Measurements from ENCODE around the gene CGN.
"Not testable (repeated sequence)": the region's sequence is repeated elsewhere in the genome, so short reads cannot be mapped to it uniquely, and the experiment has no call there.

CGN gene

DNA sequence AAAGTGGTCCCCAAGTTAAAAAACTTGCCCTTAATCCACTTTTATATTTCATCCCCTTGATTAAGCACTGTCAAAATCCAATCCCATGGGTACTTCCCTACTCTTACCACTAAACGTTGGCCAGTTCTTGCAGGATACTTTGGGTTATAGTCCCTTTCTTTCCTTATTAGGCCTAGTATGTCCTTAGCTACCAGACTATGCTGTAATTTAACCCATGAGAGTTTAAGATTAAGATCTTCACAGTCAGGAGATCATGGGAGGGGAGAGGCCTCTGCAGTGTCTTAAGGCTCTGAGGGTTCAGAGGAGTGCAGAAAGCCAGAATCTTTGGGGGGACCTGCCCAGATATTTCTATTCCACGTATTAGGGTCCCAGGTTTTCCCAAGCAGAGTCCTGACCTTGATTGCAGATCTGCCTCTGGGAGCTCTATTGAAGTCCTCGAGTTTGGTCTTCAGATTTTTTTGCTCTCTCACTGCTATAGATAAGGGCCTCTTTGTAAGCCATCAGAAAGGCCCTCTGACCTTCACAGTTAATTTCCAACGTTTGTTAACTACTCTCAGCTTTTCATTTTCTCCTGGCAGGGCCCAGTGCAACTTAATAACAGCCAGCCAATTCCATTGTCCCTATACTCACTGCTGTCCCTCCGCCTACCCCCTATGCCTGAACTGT lies 9.0 kb upstream of the CGN start:
- DNase-seq: no peak

- DNase-seq: no peak
Observed at GRCh38 chr1:151502859-151503780, 8.1 kb upstream of the CGN start.

DNA sequence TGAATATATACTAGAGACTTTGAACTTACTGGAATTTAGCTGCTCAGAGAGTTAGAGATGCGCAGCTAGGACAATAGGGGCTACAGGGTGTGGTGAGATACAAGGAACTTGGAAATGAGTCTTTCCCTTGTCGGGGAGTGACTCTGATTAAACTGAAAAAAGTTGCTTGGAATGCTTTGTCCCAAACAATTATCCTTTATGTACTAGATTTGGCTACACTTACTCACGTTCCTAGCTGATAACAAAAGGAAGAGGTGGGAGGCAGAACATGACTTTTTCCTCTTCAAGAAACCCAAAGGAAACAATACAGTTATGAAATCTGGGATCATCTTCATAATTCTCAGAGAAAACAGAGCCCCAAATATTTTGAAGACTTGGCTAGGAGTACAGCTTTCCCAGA lies 6.9 kb upstream of the CGN start:
- DNase-seq: no peak

GRCh38 chr1:151504759-151505158 lies 6.4 kb upstream of the CGN start:
- DNase-seq: no peak

DNA sequence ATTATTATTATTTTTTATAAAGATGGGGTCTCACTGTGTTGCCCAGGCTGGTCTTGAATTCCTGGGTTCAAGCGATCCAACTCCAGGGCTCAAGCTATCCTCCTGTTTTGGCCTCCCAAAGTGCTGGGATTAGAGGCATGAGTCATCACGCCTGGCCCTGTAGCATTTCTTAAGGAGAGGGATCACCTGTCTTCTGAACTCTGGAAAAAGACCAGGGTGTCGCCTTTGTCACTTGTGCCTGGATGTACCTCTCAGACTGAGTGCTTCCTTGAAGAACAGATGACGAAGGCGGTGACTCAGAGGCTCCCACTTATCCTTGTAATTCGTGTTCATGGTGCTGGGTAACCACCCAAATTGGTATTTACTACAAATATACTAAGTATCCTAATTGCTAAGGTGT lies 2.4 kb upstream of the CGN start:
- DNase-seq: no peak

DNA sequence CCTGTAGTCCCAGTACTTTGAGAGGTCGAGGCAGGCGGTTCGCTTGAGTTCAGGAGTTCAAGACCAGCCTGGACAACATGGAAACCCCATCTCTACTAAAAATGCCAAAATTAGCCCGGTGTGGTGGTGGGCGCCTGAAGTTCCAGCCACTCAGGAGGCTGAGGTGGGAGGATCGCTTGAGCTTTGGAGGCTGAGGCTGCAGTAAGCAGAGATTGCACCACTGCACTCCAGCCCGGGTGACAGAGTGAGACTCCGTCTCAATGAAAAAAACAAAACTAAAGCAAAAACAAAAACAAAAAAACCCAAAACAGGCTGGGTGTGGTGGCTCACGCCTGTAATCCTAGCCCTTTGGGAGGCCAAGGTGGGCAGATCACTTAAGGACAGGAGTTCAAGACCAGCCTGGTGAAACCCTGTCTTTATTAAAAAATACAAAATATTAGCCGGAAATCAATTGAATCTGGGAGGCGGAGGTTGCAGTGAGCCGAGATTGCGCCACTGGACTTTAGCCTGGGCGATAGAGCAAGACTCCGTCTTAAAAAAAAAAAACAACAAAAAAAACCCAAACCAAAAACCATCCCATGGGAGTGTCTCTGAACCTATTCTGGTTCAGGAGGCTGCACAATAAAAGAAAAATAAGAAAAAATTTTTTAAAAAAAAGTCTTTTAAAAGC lies 1.7 kb upstream of the CGN start:
- no peak for DNase-seq

GRCh38 chr1:151510020-151510405 lies 1.2 kb upstream of the CGN start:
- DNase-seq: peak; percentile 28

DNA sequence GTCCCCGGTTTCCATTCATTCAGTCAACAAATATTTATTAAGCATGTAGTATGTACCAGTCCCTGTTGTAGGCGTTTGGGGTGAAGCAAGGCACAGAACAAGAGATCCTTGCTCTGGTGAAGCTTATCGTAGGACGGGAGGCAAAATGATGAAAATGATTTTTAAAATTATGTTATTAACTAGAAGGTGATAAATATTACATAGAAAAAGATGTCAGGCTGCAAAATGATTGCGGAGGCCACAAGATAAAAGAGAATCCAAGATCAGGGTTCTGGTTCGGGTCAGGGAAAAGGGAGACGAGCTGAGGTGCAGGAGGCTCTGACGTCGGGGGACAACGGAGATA lies 602 bp upstream of the CGN start:
- no peak for DNase-seq

DNA sequence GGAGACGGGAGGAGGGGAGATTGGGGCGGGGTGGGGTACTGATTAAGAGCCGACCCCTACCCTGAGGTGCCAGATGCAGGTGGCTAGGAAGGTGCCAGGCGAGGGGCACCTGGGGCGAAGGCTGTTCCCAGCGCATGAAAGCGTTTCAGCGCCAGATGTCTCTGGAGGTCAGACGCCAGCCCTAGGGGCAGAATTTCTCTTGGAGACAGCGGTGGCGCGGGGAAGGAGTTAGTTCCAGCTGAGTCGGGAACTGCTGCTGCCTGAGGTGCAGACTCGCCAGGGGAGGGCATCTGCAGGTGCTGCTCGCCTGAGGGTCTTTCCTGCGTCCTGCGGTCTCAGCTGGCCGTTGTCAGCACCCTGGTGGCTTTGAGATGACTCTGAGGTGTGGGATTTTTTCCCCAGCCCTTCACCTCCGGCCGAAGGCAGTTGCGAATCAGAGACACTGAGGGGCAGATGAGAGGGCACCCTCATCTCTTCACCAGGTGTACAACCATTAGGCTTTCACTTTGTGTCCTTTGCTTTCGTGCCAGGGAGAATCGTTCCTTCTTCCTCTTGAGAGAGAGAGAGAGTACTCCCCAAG lies 539 bp downstream of the CGN start:
- DNase-seq: no peak

- DNase-seq: no peak
Observed at GRCh38 chr1:151512326-151512725, 1.1 kb downstream of the CGN start.

DNA sequence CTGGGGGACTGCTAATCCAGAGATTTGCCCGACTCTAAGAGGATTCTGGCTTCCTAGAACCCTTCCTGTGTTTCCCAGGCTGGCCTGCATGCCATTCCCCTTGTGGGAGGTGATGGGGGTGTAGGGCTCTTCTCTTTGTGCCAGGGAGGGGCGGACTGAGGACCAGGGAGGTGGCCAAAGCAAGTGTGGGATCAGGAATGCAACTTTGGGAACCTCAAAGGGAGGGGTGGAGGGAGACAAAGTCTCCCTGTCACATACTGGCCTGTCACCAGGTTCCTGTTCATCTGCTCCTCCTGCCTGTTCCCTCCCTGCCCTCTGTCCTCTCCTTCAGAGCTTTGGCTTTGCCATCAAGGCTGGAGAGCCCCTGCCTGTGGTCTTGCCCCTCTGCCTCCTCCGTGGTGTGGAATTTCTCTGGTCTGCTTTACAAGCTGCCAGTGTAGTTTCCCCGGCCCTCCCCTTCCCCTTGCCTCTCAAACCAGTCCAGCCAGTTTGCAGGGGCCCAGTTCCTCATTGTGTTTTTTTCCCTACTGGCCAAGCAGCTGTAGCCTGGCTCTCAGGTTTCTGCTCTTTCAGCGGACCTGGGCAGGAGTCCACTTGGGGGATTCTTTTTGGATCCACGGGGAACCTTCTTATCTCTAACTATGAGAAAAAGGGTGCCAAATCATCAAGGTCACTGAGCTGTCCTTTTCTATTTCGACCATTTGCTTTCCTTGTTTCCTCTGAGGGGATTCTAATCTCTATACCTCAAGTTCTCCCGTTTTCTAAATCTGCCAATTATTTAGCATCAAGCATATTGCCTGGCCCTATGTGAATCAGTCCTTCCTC lies 1.8 kb downstream of the CGN start:
- peak; percentile 28 for DNase-seq

GRCh38 chr1:151513626-151514121 lies 2.5 kb downstream of the CGN start:
- no peak for DNase-seq

GRCh38 chr1:151514366-151514765 lies 3.2 kb downstream of the CGN start:
- no peak for DNase-seq

DNA sequence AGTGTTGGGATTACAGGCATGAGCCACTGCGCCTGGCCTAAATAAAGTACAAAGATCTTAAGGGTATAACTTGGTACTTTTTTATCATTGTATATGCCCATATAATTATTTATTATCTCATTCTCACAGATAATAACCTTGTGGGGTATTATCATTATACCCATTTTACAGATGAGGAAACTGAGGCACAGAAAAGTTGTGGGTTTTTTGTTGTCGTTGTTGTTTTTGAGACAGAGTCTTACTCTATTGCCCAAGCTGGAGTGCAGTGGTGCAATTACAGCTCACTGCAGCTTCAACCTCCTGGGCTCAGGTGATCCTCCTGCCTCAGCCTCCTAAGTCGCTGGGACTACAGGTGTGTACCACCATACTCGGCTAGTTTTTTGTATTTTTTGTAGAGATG lies 4.1 kb downstream of the CGN start:
- no peak for DNase-seq

- no peak for DNase-seq
Observed at GRCh38 chr1:151516031-151516511, 4.9 kb downstream of the CGN start.

GRCh38 chr1:151518431-151518830 lies 7.2 kb downstream of the CGN start:
- no peak for DNase-seq

- no peak for DNase-seq
Observed at GRCh38 chr1:151518936-151519335, 7.7 kb downstream of the CGN start.

DNA sequence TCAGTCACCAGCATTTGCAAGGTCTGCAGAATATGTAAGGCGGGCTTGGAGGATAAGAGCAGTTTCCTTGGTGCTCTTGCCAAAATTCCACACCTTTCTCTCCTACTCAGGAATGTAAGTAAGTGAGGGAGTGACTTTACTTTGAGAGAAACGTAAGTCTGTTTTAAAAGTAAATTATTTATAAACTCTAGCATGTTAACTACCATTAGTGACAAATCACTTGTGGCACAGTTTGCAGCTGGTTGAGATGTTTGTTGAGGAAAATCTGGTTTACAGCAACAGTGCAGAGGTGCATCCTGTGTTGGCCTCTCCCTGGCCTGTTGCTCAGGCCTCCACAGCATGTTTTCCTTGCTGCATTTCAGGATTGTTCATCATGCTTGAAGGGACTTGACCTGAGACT lies 8.5 kb downstream of the CGN start:
- no peak for DNase-seq

DNA sequence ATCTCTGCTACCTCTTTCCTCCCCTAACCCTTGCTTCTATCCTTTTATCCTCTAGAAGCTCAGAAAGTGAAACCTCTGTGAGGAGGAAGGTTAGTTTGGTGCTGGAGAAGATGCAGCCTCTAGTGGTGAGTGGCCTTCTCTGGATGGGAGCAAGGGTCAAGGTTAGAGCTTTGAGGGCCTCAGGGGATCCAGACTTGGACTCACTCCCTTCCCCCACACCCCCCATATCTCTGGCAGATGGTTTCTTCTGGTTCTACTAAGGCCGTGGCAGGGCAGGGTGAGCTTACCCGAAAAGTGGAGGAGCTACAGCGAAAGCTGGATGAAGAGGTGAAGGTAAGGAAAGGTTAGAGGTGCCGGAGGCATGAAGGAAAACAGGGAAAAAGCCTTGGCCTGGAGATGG lies 9.2 kb downstream of the CGN start:
- no peak for DNase-seq

DNA sequence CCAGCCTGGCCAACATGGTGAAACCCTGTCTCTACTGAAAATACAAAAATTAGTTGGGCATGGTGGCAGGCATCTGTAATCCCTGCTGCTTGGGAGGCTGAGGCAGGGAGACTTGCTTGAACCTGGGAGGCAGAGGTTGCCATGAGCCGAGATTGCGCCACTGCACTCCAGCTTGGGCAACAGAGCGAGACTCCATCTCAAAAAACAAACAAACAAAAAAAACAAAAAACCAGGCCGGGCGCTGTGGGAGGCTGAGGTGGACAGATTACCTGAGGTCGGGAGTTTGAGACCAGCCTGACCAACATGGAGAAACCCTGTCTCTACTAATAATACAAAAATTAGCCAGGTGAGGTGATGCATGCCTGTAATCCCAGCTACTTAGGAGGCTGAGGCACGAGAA lies 11.2 kb downstream of the CGN start:
- DNase-seq: not testable (repeated sequence)

DNA sequence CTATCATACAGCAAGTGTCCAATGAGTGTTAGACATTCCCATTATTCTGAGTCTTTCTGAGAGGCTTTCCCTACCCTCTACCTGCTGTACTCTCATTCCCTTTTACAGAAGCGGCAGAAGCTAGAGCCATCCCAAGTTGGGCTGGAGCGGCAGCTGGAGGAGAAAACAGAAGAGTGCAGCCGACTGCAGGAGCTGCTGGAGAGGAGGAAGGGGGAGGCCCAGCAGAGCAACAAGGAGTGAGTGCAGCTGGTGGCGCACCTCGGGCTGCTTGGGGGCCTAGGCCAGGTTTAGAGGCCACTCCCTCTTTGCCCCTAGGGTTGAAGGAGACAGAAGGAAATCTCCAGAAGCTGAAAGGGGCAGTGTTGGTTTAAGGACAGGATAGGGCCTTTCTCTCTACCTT lies 12.1 kb downstream of the CGN start:
- DNase-seq: no peak

DNA sequence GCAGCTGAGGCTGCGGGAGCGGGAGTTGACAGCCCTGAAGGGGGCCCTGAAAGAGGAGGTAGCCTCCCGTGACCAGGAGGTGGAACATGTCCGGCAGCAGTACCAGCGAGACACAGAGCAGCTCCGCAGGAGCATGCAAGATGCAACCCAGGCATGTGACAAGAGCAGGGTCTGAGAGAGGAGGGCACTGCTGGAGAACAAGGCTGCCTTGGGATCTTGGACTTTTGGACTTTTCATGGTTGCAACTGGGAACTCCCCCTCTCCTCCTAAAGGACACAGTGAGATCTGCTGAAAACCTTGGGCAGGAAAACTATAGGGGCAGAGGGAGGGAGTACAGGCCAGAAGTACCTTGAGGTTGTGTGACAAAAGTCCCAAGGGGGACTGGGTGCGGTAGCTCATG lies 13.5 kb downstream of the CGN start:
- DNase-seq: no peak

Measured in retina (tissue), 1 donor.